Right lobe of liver (tissue), 4 donors: Measurements from ENCODE around the gene CFC1.
"Not testable (repeated sequence)": the region's sequence is repeated elsewhere in the genome, so short reads cannot be mapped to it uniquely, and the experiment has no call there.

Source experiments
- CTCF ChIP-seq, 4 donors: fragments of 200-600 bp in 3 of 4; fragments of 450-650 bp in 1 of 4; IDR thresholded peaks; one replicate each; pipeline versions ENCODE4 v1.5.1 to v1.8.0; 2016 to 2022; ENCODE audit warnings: antibody characterized with exemption in 4 of 4, mild to moderate bottlenecking in 2 of 4
- POLR2A ChIP-seq: fragments of 450-650 bp; IDR thresholded peaks from one replicate; pipeline ENCODE4 v1.6.1; 2017; ENCODE audit warnings: antibody characterized with exemption, mild to moderate bottlenecking
- donor health status: DM: no; HTN: no; CAD: no.
- donor health status: DM: no; HTN: no; CAD: no.
- donor health status: DM: no; HTN: yes; CAD: no.

- TF ChIP-seq CTCF (IDR thresholded peaks at IDR 0.05); POLR2A: not testable (repeated sequence)
Measured at GRCh38 chr2:130542789-130543188, 56.6 kb downstream of the CFC1 start.
